Esophagus muscularis mucosa (tissue), 4 donors: ENCODE results near the gene LRCOL1.

Experiments
- EP300 ChIP-seq: sonication (generic); formaldehyde crosslinking; IDR thresholded peaks from one replicate; pipeline ENCODE4 v1.6.1; 2017; ENCODE audit warnings: antibody characterized with exemption
- POLR2A ChIP-seq: fragments of 450-650 bp; IDR thresholded peaks from one replicate; pipeline ENCODE4 v1.6.1; 2017; ENCODE audit warnings: antibody characterized with exemption, moderate library complexity, mild to moderate bottlenecking, low read depth
- POLR2AphosphoS5 ChIP-seq, 2 donors: sonication (generic); formaldehyde crosslinking; IDR thresholded peaks; one replicate each; pipeline ENCODE4 v1.6.1; 2017; ENCODE audit warnings: antibody characterized with exemption in 2 of 2
- TF ChIP-seq, protein P1 (sequence below), 3 experiments: fragments of 200-600 bp in 2 of 3; fragments of 450-650 bp in 1 of 3; sonication (generic) in 2 of 3; IDR thresholded peaks; one replicate each; pipeline ENCODE4 v1.5.1; 2017 to 2019; ENCODE audit warnings: antibody characterized with exemption in 3 of 3, mild to moderate bottlenecking in 2 of 3, moderate library complexity in 1 of 3

DNA sequence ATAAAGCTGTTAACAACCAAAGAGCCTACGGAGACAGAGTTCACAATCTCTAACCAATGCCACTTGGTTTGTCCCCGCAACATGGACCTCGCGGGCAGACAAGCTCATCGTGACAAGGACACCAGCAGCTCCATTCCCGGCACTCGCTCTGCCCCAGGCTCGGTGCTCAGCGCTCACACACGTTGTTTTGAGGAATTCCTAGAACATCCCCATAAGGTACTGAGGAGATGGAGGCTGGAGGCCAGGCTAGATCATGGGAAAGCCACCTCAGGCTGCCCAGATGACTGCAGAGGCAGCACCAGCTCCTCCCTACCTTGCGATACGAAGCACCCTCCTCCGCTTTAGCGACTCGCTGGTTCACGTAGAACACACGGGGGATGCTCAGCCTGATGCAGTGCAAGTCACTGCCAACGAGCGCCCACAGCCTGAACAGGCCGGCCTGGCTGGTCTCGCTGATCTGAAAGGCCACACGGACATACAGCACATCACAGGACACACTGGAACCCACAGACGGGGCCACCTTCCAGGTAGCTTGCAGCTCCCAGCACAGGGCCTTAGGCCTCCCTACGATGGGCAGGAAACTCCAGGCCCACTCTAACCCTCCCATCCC, 38.3 kb upstream of the LRCOL1 start:
- TF ChIP-seq, protein P1, sequence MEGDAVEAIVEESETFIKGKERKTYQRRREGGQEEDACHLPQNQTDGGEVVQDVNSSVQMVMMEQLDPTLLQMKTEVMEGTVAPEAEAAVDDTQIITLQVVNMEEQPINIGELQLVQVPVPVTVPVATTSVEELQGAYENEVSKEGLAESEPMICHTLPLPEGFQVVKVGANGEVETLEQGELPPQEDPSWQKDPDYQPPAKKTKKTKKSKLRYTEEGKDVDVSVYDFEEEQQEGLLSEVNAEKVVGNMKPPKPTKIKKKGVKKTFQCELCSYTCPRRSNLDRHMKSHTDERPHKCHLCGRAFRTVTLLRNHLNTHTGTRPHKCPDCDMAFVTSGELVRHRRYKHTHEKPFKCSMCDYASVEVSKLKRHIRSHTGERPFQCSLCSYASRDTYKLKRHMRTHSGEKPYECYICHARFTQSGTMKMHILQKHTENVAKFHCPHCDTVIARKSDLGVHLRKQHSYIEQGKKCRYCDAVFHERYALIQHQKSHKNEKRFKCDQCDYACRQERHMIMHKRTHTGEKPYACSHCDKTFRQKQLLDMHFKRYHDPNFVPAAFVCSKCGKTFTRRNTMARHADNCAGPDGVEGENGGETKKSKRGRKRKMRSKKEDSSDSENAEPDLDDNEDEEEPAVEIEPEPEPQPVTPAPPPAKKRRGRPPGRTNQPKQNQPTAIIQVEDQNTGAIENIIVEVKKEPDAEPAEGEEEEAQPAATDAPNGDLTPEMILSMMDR (IDR thresholded peaks at IDR 0.05): no peak
- TF ChIP-seq POLR2A: no peak
- no peak for TF ChIP-seq EP300
- TF ChIP-seq POLR2AphosphoS5 (IDR thresholded peaks at IDR 0.05): no peak
